Measurements from ENCODE around the gene OGFOD2.

The OGFOD2 gene

DNA sequence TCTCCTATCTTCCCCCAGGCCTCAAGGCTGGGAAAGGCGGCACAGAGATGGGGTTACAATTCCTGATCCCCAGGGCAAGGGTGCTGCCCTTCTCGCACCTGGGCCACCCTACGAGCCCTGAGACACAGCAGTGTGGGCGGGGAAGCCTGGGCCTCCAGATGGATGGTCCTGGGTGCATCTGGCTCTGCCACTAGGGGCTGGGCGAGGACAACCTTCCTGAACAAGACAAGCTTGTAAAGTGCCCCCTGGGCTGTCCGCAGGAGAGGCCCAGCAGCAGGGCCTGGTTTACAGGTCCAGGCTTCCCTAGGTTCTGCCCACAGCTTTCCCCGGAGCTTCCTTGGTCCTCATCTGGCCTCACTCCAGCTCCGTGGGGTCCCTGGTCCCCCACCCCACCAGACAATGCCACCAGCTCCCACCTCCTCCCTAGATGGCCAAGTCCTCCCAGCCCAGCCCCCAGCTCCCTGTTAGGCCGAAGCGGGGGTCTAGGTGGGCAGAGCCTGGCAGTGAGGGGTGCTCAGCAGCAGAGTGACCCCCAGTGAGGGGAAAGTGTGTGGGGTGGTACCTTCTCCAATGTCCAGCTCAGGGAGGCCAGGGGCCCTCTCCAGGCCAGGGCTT is 14.3 kb downstream of the OGFOD2 start:
- no peak for DNase-seq

- no peak for DNase-seq
Observed at GRCh38 chr12:122989874-122990419, 14.9 kb downstream of the OGFOD2 start.

GRCh38 chr12:122990561-122990960 is 15.5 kb downstream of the OGFOD2 start:
- no peak for DNase-seq

DNA sequence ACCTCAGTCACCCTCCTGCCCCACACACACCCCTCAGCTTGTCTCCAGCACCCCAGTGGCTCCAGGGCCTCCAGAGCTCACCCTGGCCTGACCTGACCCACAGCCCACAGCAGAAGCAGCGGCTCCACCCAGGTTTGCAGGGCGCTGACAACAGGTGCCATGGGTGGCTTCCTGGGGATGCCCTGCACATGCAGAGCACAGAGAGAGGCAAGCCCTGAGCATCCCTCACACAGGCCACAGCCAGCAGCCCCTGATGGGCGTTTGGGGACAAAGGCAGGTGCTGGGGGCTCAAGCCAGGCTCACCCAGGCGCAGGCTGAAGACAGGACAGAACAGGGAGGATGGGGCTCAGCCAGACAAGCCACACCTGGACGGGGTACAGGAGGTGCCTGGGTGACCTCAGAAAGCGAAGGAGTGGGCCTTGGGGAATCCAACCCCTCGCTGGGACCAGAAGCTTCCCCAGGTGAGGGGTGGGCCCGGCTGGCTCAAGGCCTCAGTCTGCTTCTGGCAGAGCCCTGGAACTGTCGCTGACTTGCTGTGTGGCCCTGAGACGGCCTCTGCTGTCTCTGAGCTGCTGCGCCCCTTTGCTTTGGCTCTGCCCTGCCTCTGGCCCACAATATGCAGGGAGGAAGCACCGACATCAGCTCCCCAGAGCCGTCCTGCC is 16.0 kb downstream of the OGFOD2 start:
- no peak for DNase-seq

- DNase-seq = no peak
Observed at GRCh38 chr12:122991623-122992275, 16.7 kb downstream of the OGFOD2 start.

- no peak for DNase-seq
Observed at GRCh38 chr12:122992386-122992785, 17.3 kb downstream of the OGFOD2 start.

GRCh38 chr12:122994140-122994675 is 19.2 kb downstream of the OGFOD2 start:
- DNase-seq = no peak

GRCh38 chr12:122994781-122995502 is 19.9 kb downstream of the OGFOD2 start:
- no peak for DNase-seq

DNA sequence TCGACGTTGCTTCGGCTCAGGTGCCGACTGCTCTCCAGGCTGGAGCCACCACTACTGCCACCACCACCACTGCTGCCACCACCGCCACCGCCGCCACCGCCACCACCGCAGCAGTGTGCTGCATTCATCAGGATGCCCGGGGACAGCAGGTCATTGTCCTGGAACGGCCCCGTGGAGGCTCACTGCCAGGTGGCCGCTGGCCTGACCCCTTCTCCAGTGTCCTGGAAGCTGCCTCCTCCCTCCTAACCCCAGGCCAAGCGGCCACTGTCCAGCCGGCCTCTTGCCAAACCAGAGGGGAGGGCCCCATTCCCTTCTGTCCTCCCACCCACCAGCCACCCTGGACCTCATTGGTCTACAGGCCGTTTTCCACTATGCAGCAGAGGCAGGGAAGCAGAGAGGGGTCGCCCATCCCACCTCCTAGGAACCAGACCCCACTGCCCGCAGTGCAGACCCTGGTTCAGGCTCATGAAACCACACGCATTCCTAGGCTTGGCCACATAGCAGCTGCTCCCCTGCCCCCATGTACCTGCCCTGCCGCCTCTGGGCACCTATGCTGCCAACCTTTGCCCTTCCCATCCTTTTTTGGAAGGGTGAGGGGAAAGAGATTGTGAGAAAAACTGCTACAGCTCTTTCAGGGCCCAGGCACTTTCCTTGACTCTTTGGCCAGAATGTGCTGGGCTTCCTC is 20.6 kb downstream of the OGFOD2 start:
- no peak for DNase-seq

- DNase-seq = no peak
Observed at GRCh38 chr12:122996188-122996601, 21.2 kb downstream of the OGFOD2 start.

GRCh38 chr12:122996621-122997342 is 21.7 kb downstream of the OGFOD2 start:
- no peak for DNase-seq

- DNase-seq = no peak
Observed at GRCh38 chr12:122997343-122998250, 22.6 kb downstream of the OGFOD2 start.

GRCh38 chr12:122998316-122998715 is 23.3 kb downstream of the OGFOD2 start:
- DNase-seq = no peak

- DNase-seq = no peak
Observed at GRCh38 chr12:122999196-122999946, 24.3 kb downstream of the OGFOD2 start.

- no peak for DNase-seq
Observed at GRCh38 chr12:122999986-123000420, 25.0 kb downstream of the OGFOD2 start.

DNA sequence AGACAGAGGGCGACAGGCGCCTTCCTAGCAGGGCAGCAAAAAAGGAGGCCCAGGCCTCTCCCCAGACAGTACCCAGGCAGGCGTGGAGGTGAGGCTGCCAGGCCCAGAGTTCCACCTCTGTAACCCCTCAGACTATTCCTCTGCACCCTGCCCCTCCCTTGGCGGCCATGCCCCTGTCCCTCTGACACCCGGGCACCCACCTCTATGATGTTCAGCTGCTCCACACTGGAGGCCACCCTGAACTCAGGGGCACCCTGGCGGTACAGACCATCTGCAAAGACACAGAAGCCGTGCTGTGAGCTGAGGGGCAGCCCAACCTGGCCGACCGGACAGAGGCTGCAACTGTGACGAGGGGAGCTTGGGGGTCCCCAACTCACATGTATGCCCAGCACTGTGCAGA is 25.5 kb downstream of the OGFOD2 start:
- no peak for DNase-seq

DNA sequence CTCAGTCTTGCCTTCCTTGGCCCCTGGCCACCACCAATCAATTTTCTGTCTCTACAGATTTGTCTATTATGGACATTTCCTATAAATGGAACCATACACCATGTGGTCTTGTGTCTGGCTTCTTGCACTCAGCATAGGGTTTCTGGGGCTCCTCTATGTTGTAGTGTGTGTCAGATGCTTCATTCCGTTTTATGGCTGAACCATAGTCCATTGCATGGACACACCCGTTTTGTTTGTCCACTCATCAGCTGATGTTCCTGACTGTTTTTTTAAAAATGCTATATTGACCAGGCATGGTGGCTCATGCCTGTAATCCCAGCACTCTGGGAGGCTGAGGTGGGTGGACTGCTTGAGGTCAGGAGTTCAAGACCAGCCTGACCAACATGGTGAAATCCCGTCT is 26.4 kb downstream of the OGFOD2 start:
- no peak for DNase-seq

DNA sequence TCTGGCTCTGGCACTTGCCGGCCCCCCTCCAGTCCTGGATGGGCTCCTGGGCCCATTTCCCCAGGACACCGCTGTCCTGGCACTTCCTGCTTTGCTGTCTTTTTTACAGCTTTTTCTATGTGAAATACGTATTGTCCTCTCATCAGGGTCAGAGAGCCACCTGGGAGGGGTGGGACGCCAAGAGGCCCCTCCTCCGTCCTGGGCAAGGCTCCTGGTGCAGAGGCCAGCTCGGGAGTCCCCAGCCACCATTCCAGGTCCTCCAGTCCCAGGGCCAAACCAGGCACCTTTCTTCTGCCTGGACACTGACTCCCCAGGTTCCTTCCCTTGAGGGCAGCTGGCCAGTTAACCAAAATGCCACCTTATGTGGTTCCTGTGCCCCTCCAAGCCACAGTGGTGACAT is 28.2 kb downstream of the OGFOD2 start:
- DNase-seq = no peak

- DNase-seq = no peak
Observed at GRCh38 chr12:123004287-123004686, 29.2 kb downstream of the OGFOD2 start.

All from stimulated activated CD4-positive, alpha-beta T cell treated with anti-CD3 and anti-CD28 coated beads, Interleukin-15, amount 100 ng/mL, for 24 hours (primary cell).